Measurements from ENCODE around the gene MYO5B. TPM values are rescaled to one million over a fixed set of nuclear protein-coding genes. Genes with fewer than 3 reads are reported as not detected.

Gene MYO5B
- total RNA-seq, 1 donor from 2014 or later = 114 TPM

GRCh38 chr18:49851624-49852023 lies 343.3 kb downstream of the MYO5B start:
- no peak for DNase-seq (ENCODE audit: low read depth)
- peaks cover 1% of the 10 kb centered on the region for H3K36me3 ChIP-seq (ENCODE audit: control insufficient read depth, insufficient read depth, low read length)

DNA sequence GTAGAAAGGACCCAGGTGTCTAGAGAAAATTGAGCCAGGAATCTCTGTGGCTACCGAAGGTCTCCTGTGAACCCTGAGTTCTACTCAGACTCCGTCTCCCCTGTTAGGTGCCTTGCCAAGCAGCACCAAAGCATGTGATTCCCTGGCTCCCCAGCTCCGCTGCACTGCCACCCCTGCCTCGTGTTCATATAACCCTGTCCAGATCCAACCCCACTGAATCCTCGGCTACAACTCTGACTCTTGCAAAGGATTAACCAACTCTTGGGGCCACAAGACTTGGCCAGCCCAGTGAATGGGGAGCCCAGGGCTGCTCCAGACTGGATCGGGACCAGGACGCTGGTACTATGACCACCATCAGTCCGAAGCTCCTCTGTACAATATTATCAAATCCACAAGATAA lies 344.3 kb downstream of the MYO5B start:
- Histone ChIP-seq H3K36me3 (ENCODE audit: control insufficient read depth, insufficient read depth, low read length) (peaks cover 1% of the 10 kb centered on the region), H3K27me3 (ENCODE audit: control insufficient read depth, insufficient read depth, low read length) (no peaks in the 10 kb centered on the region), H3K4me3 (ENCODE audit: low read depth, low read length) (no peak overlapping the region)
- TF ChIP-seq CTCF (IDR thresholded peaks at IDR 0.05; ENCODE audit: insufficient read depth, low read length, poor library complexity, severe bottlenecking) = no peak
- no peak for DNase-seq (ENCODE audit: low read depth)

More at GRCh38 chr18:49851624-49852023, 343.3 kb downstream of the MYO5B start:
- Histone ChIP-seq H3K4me3 (ENCODE audit: low read depth, low read length) (no peak overlapping the region), H3K27me3 (ENCODE audit: control insufficient read depth, insufficient read depth, low read length) (no peaks in the 10 kb centered on the region)
- no peak for TF ChIP-seq CTCF (IDR thresholded peaks at IDR 0.05; ENCODE audit: insufficient read depth, low read length, poor library complexity, severe bottlenecking)

GRCh38 chr18:49849331-49850217 lies 345.4 kb downstream of the MYO5B start:
- no peak overlapping the region for H3K4me3 ChIP-seq (ENCODE audit: low read depth, low read length)

GRCh38 chr18:49848115-49848514 lies 346.8 kb downstream of the MYO5B start:
- DNase-seq (ENCODE audit: low read depth) = no peak
- no peaks in the 10 kb centered on the region for H3K27me3 ChIP-seq (ENCODE audit: control insufficient read depth, insufficient read depth, low read length)
- no peak for TF ChIP-seq CTCF (IDR thresholded peaks at IDR 0.05; ENCODE audit: insufficient read depth, low read length, poor library complexity, severe bottlenecking)
- peaks cover 1% of the 10 kb centered on the region for H3K36me3 ChIP-seq (ENCODE audit: control insufficient read depth, insufficient read depth, low read length)
- no peak overlapping the region for H3K4me3 ChIP-seq (ENCODE audit: low read depth, low read length)

More at GRCh38 chr18:49849331-49850217, 345.4 kb downstream of the MYO5B start:
- DNase-seq (ENCODE audit: low read depth) = peak; percentile 98
- peaks cover 1% of the 10 kb centered on the region for H3K36me3 ChIP-seq (ENCODE audit: control insufficient read depth, insufficient read depth, low read length)
- H3K27me3 ChIP-seq (ENCODE audit: control insufficient read depth, insufficient read depth, low read length) = no peaks in the 10 kb centered on the region
- TF ChIP-seq CTCF (IDR thresholded peaks at IDR 0.05; ENCODE audit: insufficient read depth, low read length, poor library complexity, severe bottlenecking) = no peak

DNA sequence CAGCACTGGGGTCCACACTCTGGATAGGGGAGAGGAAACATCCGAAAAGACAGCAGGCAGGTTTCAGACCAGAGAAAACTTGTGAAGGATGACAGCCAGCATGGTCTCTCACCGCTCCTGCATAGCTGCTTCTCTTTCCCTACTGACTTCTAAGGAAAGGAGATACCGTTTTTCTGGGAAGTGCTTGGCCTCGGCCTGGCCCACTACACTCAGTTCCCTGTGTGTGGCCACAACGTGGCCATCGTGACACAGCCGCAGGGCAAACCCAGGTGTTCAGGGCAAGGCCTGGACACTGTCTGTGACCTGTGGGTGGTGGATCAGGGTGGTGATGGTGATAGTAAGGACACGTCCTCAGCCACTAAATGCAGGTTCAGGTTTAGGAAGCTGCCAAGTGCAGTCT lies 347.4 kb downstream of the MYO5B start:
- Histone ChIP-seq H3K27me3 (ENCODE audit: control insufficient read depth, insufficient read depth, low read length) (no peaks in the 10 kb centered on the region), H3K36me3 (ENCODE audit: control insufficient read depth, insufficient read depth, low read length) (peaks cover under 1% of the 10 kb centered on the region), H3K4me3 (ENCODE audit: low read depth, low read length) (no peak overlapping the region)
- DNase-seq (ENCODE audit: low read depth) = no peak
- no peak for TF ChIP-seq CTCF (IDR thresholded peaks at IDR 0.05; ENCODE audit: insufficient read depth, low read length, poor library complexity, severe bottlenecking)
